Neuronal stem cell (in vitro differentiated cells): Measurements from ENCODE around the gene AMBRA1.

Experiments
- DNase-seq: peaks from one replicate; pipeline ENCODE4 v3.0.0-alpha.2; 2013; ENCODE audit warnings: low spot score
- H2AFZ ChIP-seq: one replicate; pipeline ENCODE4 v1.6.1; 2013; ENCODE audit warnings: mild to moderate bottlenecking, low read length, inconsistent platforms
- H2AK5ac ChIP-seq: 2 replicates; pipeline ENCODE4 v1.6.1; 2013; ENCODE audit warnings: low read depth, mild to moderate bottlenecking, inconsistent platforms, low read length, moderate library complexity, mixed read lengths
- H2BK120ac ChIP-seq: 2 replicates; pipeline ENCODE4 v1.6.1; 2013; ENCODE audit warnings: low read depth, mild to moderate bottlenecking, inconsistent platforms, low read length, moderate library complexity, mixed read lengths
- H2BK12ac ChIP-seq: one replicate; pipeline ENCODE4 v1.6.1; 2013; ENCODE audit warnings: low read length, inconsistent platforms
- H2BK15ac ChIP-seq: 2 replicates; pipeline ENCODE4 v1.6.1; 2013; ENCODE audit warnings: mild to moderate bottlenecking, low read length, inconsistent platforms, mixed read lengths
- H2BK5ac ChIP-seq: one replicate; pipeline ENCODE4 v1.6.1; 2013; ENCODE audit warnings: inconsistent platforms, mild to moderate bottlenecking, low read length, moderate library complexity
- H3K14ac ChIP-seq: one replicate; pipeline ENCODE4 v1.6.1; 2013; ENCODE audit warnings: low read length, inconsistent platforms
- H3K18ac ChIP-seq: 2 replicates; pipeline ENCODE4 v1.6.1; 2013; ENCODE audit warnings: low read length, inconsistent platforms
- H3K23ac ChIP-seq: 2 replicates; pipeline ENCODE4 v1.6.1; 2013; ENCODE audit warnings: low read depth, mild to moderate bottlenecking, mixed read lengths, low read length, inconsistent platforms; ENCODE audit not compliant: poor library complexity
- H3K27ac ChIP-seq: replicated peaks from 3 replicates; pipeline ENCODE4 v1.5.1; 2013; ENCODE audit warnings: low read length, inconsistent platforms
- H3K27me3 ChIP-seq, 3 experiments: 2 replicates each; pipeline ENCODE4 v1.6.1; 2013; ENCODE audit warnings: low read length in 3 of 3, mild to moderate bottlenecking in 2 of 3, inconsistent platforms in 1 of 3, low read depth in 1 of 3, mixed read lengths in 1 of 3, moderate library complexity in 1 of 3; ENCODE audit not compliant: control insufficient read depth in 3 of 3, insufficient read depth in 3 of 3
- H3K36me3 ChIP-seq, 2 donors: replicated peaks in 1 of 2; 2 replicates each; pipeline ENCODE4 v1.6.1; 2013; ENCODE audit warnings: low read length in 2 of 2; ENCODE audit not compliant: control insufficient read depth in 2 of 2, insufficient read depth in 2 of 2
- H3K4ac ChIP-seq: 2 replicates; pipeline ENCODE4 v1.6.1; 2013; ENCODE audit warnings: inconsistent platforms, mild to moderate bottlenecking, low read length, moderate library complexity
- H3K4me1 ChIP-seq, 2 donors: 1 replicate in 1 of 2; 2 replicates in 1 of 2; pipeline ENCODE4 v1.6.1; 2013; ENCODE audit warnings: low read length in 2 of 2, low read depth in 1 of 2; ENCODE audit not compliant: control insufficient read depth in 2 of 2, insufficient read depth in 1 of 2
- H3K4me2 ChIP-seq: one replicate; pipeline ENCODE4 v1.6.1; 2013; ENCODE audit warnings: mild to moderate bottlenecking, low read length, inconsistent platforms; ENCODE audit not compliant: insufficient read depth, poor library complexity, severe bottlenecking
- H3K4me3 ChIP-seq, 2 donors: 2 replicates each; pipeline ENCODE4 v1.5.1; 2013; ENCODE audit warnings: low read length in 2 of 2, mild to moderate bottlenecking in 2 of 2, inconsistent platforms in 1 of 2, moderate library complexity in 1 of 2
- H3K79me1 ChIP-seq: one replicate; pipeline ENCODE4 v1.6.1; 2013; ENCODE audit warnings: low read depth, mild to moderate bottlenecking, inconsistent platforms, low read length, moderate library complexity
- H3K9ac ChIP-seq: one replicate; pipeline ENCODE4 v1.6.1; 2013; ENCODE audit warnings: mild to moderate bottlenecking, low read depth, low read length, inconsistent platforms; ENCODE audit not compliant: poor library complexity
- H3K9me3 ChIP-seq, 2 donors: replicated peaks in 1 of 2; 2 replicates each; pipeline versions ENCODE3 to v1.6.1; 2013; ENCODE audit warnings: low read length in 2 of 2, mild to moderate bottlenecking in 2 of 2, inconsistent platforms in 1 of 2, low read depth in 1 of 2, mixed read lengths in 1 of 2, moderate library complexity in 1 of 2; ENCODE audit not compliant: control insufficient read depth in 2 of 2, insufficient read depth in 1 of 2
- H4K8ac ChIP-seq: one replicate; pipeline ENCODE4 v1.6.1; 2013; ENCODE audit warnings: low read depth, mild to moderate bottlenecking, inconsistent platforms, low read length, moderate library complexity
- H4K91ac ChIP-seq: one replicate; pipeline ENCODE4 v1.6.1; 2013; ENCODE audit warnings: low read length, low read depth, mild to moderate bottlenecking, inconsistent platforms; ENCODE audit not compliant: poor library complexity
- WGBS, 2 donors: extraction: QIAGEN DNeasy Blood & Tissue Kit; methylation state at CpG; one replicate each; pipeline ENCODE4 v1.1.7; 2013; ENCODE audit warnings: missing lambda C conversion rate in 2 of 2, mixed read lengths in 1 of 2; ENCODE audit not compliant: insufficient read length in 2 of 2, insufficient replicate concordance in 1 of 2; ENCODE audit errors: extremely low coverage in 2 of 2; 5-methylcytosine and 5-hydroxymethylcytosine counted together

Gene AMBRA1

DNA sequence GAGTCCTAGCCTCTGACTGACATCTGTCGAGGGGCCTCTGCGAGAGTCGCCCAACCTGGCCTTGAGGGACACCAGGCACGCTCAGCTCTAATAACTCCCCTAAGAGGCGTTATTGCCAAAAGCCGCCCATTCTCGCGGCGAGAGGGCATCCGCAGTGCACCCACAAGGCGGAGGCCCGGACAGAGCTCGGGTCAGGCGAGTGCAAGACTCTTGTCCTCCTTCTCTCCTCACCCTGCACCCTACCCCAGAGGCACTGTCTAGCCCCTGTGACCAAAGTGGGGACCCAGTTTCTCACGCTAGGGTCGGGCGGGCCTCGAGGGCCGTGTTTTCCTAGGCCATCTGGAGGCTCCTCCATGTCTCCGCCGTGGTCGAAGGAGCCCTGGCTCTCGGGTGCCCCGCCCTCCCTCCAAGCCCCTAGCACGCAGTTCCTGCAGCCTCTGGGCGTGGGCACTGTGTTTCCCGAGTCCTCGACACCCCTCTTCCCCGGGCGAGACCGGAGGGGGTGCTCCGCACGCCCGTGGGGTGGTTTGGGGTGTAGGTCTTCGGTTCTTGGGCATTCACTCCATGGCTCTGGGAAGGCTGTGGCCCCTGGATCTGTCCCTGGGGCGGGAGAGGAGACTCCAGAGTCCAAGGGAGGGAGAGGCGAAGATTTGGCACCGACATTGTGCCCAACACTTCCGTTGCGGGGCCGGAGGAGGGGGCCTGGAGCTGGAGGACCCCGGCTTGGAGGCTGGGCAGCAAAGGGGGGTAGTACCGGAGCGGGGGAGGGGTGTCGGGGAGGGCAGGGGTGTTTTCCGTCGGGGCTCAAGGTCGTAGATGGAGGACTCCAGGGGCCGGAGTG, 203.3 kb downstream of the AMBRA1 start:
- H2BK15ac ChIP-seq, result peak overlapping the region; percentile 49
- H3K14ac ChIP-seq, result no peak overlapping the region
- H2BK120ac ChIP-seq, result no peak overlapping the region
- peak overlapping the region; percentile 81 for H2AK5ac ChIP-seq
- H3K9ac ChIP-seq, result peak overlapping the region; percentile 60
- H3K4me1 ChIP-seq, result peaks cover 12 to 26% of the 10 kb centered on the region in 2 donors
- no peak overlapping the region for H3K4ac ChIP-seq
- H2BK12ac ChIP-seq, result no peak overlapping the region
- H4K91ac ChIP-seq, result no peak overlapping the region
- peak overlapping the region in 1 of 2 donors; percentile 56 for H3K4me3 ChIP-seq
- H2BK5ac ChIP-seq, result peak overlapping the region; percentile 75
- peak overlapping the region; percentile 99 for H3K23ac ChIP-seq
- no peak overlapping the region for H4K8ac ChIP-seq
- no peaks in the 10 kb centered on the region for H3K79me1 ChIP-seq
- peak overlapping the region; percentile 91 for H3K4me2 ChIP-seq
- no peak overlapping the region for H3K27ac ChIP-seq
- H3K9me3 ChIP-seq, result peaks cover 0 to 3% of the 10 kb centered on the region in 2 donors
- no peak for DNase-seq
- peaks cover 19 to 59% (median 50%) of the 10 kb centered on the region in 3 experiments for H3K27me3 ChIP-seq
- H3K36me3 ChIP-seq, result no peaks in the 10 kb centered on the region
- peak overlapping the region; percentile 38 for H2AFZ ChIP-seq
- H3K18ac ChIP-seq, result peak overlapping the region; percentile 38
- WGBS, 2 donors, result no CpG with 5 or more reads among the region's 49 CpGs

DNA sequence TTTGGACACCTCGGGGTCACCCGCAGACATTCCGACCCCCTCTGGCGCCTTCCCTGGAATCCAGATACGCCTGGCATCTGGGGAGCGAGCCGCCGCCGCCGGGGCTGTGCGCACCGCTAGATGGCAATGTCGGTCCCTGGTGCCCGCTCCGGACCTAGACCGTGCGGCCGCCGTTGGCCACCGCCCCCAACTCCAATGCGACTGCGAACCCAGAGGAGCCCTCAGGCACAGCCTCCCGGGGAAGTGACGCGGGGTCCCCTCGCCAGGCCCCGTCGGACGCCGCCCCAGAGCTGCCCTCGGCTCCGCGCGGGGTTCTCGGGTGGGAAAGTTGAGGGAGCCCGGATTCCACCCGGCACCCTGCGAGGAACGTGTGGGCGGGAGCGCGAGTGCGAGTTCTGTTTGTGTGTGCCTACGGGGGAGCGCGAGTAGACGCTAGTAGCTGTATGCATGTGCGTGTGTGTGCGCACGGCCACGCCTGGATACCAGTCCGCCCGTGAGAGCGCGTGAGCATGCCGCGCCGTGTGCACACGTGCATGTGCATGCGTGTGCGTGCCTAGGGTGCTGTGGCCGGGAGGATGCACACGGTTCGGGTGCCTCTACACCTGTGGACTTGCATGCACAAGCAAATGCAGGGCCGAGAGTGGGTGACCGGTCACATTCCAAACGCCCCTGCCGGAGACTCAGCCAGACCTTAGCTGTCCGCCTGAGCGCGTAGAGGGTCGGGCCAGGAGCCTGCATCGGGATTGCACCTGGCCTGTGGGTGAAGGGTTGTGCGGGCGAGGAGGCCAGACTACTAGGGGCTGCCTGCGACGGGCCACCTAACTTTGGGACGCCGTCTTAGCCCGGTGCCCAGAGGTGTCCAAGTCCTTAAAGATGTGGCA, 204.1 kb downstream of the AMBRA1 start:
- H2BK12ac ChIP-seq, result peak overlapping the region; percentile 99
- peaks cover 0 to 3% of the 10 kb centered on the region in 2 donors for H3K9me3 ChIP-seq
- H3K4me1 ChIP-seq, result peaks cover 12 to 26% of the 10 kb centered on the region in 2 donors
- H3K27me3 ChIP-seq, result peaks cover 19 to 59% (median 50%) of the 10 kb centered on the region in 3 experiments
- H3K4me3 ChIP-seq, result peak overlapping the region; percentile 41 to 77
- no peak overlapping the region for H2BK120ac ChIP-seq
- peak overlapping the region; percentile 97 for H3K14ac ChIP-seq
- peak overlapping the region; percentile 75 for H2BK5ac ChIP-seq
- no peak overlapping the region for H3K27ac ChIP-seq
- peak overlapping the region; percentile 37 for H3K4ac ChIP-seq
- H3K18ac ChIP-seq, result peak overlapping the region; percentile 93
- no peak overlapping the region for H2AK5ac ChIP-seq
- peak overlapping the region; percentile 96 for H3K4me2 ChIP-seq
- peak overlapping the region; percentile 95 for H4K91ac ChIP-seq
- peak overlapping the region; percentile 49 for H2BK15ac ChIP-seq
- H3K23ac ChIP-seq, result peak overlapping the region; percentile 99
- no peaks in the 10 kb centered on the region for H3K79me1 ChIP-seq
- H4K8ac ChIP-seq, result peak overlapping the region; percentile 82
- peak overlapping the region; percentile 92 for H2AFZ ChIP-seq
- H3K9ac ChIP-seq, result peak overlapping the region; percentile 90
- no peaks in the 10 kb centered on the region for H3K36me3 ChIP-seq
- DNase-seq, result peak; percentile 79
- WGBS, 2 donors, result no CpG with 5 or more reads among the region's 80 CpGs

DNA sequence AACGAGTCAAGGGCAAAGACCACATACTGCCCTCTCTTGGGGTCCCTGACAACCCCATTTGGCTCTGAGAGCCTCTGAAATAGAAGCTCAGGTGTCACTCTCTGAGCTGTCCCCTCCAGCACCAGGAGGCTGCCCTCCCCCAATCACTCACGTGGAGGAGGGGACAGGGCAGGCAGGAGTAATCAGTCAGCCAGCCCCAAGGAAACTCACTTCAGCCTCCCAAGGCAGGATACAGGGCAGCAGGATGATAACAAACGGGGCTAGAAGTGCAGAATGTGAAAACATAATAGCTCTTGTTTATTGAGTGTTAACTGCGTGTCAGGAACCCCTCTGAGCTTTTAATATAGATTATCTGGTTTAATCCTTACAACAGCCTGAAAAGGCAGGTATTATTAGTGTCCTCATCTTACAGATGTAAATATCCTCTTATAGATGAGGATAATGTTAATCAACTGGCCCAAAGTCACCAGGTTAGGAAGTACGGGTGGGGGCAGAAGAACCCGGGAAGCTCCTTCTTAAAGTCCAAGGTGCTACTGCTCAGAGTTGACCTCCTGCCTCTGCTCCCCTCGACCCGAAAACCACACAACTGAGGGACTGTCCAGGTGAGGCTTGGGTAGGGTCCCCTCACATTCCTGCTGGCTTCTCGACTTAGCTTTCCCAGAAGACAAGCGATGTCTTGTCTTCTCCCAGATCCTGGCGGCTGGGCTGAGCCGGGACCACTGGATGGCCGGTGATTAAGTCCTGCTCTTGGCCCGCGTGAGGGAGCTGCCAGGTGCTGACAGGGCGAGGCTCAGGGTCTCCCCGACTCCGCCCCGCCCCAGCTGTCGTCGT, 205.0 kb downstream of the AMBRA1 start:
- H3K36me3 ChIP-seq, result peaks cover 2 to 8% of the 10 kb centered on the region in 2 donors
- H3K4me1 ChIP-seq, result peaks cover 15 to 32% of the 10 kb centered on the region in 2 donors
- WGBS, 2 donors, result no CpG with 5 or more reads among the region's 21 CpGs
- H3K18ac ChIP-seq, result peak overlapping the region; percentile 78
- H3K4me3 ChIP-seq, result peak overlapping the region in 1 of 2 donors; percentile 41
- no peak overlapping the region for H2BK12ac ChIP-seq
- no peak overlapping the region for H3K23ac ChIP-seq
- no peak overlapping the region for H2BK15ac ChIP-seq
- H3K79me1 ChIP-seq, result no peaks in the 10 kb centered on the region
- H3K9ac ChIP-seq, result no peak overlapping the region
- no peak overlapping the region for H2BK120ac ChIP-seq
- no peak for DNase-seq
- H3K4ac ChIP-seq, result no peak overlapping the region
- no peak overlapping the region for H3K27ac ChIP-seq
- peak overlapping the region; percentile 92 for H2AFZ ChIP-seq
- H4K91ac ChIP-seq, result no peak overlapping the region
- H3K27me3 ChIP-seq, result peaks cover 19 to 59% (median 50%) of the 10 kb centered on the region in 3 experiments
- H3K4me2 ChIP-seq, result peak overlapping the region; percentile 96
- no peak overlapping the region for H3K14ac ChIP-seq
- peaks cover 0 to 3% of the 10 kb centered on the region in 2 donors for H3K9me3 ChIP-seq
- H4K8ac ChIP-seq, result no peak overlapping the region
- H2BK5ac ChIP-seq, result no peak overlapping the region
- H2AK5ac ChIP-seq, result no peak overlapping the region
